Body of pancreas (tissue), 4 donors: ENCODE results near the gene ARSG. TPM values are rescaled to one million over a fixed set of nuclear protein-coding genes. Genes with fewer than 3 reads are reported as not detected.
A peak's percentile ranks its signal among the peaks of the same experiment; 100 is the strongest.
"Not testable (repeated sequence)": the region's sequence is repeated elsewhere in the genome, so short reads cannot be mapped to it uniquely, and the experiment has no call there.

Experiments
- ATAC-seq: fragments of 150-250 bp; one replicate; pipeline ENCODE4 v1.9.1; 2016
- DNase-seq, 4 donors: peaks; one replicate each; pipeline ENCODE4 v3.0.0-alpha.2; 2019
- H3K27ac ChIP-seq, 4 donors: fragments of 200-600 bp; sonication (generic); 1 replicate in 3 of 4; 2 replicates in 1 of 4; pipeline versions ENCODE4 v1.5.1 to v1.6.1; 2016 to 2019; ENCODE audit warnings: mild to moderate bottlenecking in 1 of 4, mixed read lengths in 1 of 4, moderate library complexity in 1 of 4
- H3K27me3 ChIP-seq, 2 donors: fragments of 200-600 bp; sonication (generic); one replicate each; pipeline ENCODE4 v1.6.0; 2016; ENCODE audit warnings: mild to moderate bottlenecking in 1 of 2
- H3K36me3 ChIP-seq, 2 donors: fragments of 200-600 bp; sonication (generic); replicated peaks in 1 of 2; 2 replicates each; pipeline ENCODE4 v1.5.1; 2016; ENCODE audit warnings: low read depth in 2 of 2; ENCODE audit not compliant: insufficient read depth in 1 of 2
- H3K4me1 ChIP-seq: fragments of 200-600 bp; sonication (generic); one replicate; pipeline ENCODE4 v1.6.0; 2016
- H3K4me3 ChIP-seq, 2 donors: fragments of 200-600 bp; sonication (generic); 1 replicate in 1 of 2; 2 replicates in 1 of 2; pipeline ENCODE4 v1.5.1; 2016 to 2019
- H3K9me3 ChIP-seq, 3 donors: fragments of 200-600 bp; sonication (generic); 1 replicate in 2 of 3; 2 replicates in 1 of 3; pipeline ENCODE4 v1.5.1; 2016
- CTCF ChIP-seq, 7 experiments: fragments of 450-650 bp in 4 of 7; fragments of 200-600 bp in 3 of 7; sonication (generic) in 3 of 7; IDR thresholded peaks; one replicate each; pipeline ENCODE4 v1.5.1; 2016 to 2019; ENCODE audit warnings: antibody characterized with exemption in 7 of 7
- POLR2A ChIP-seq, 3 donors: fragments of 450-650 bp; IDR thresholded peaks; one replicate each; pipeline ENCODE4 v1.6.1; 2016; ENCODE audit warnings: antibody characterized with exemption in 3 of 3, mild to moderate bottlenecking in 2 of 3
- WGBS, 2 donors: methylation state at CpG; one replicate each; pipeline ENCODE4 v1.1.5; 2017; 5-methylcytosine and 5-hydroxymethylcytosine counted together
- intact Hi-C: fragments of 100-400 bp; cut with DNase I; formaldehyde crosslinking; loops from one replicate; pipeline ENCODE4 v1.15.1; 2023
- total RNA-seq, 2 donors: library from RNA; depleted of rRNA; stranded (reverse); fragments of >200 nt; gene quantifications; one replicate each; pipeline ENCODE4 v1.1.0, GENCODE V29; 2016

ARSG gene
- total RNA-seq, 2 donors from 2014 or later, result 0.52 to 1.6 TPM

GRCh38 chr17:68306819-68307218 lies 15.5 kb downstream of the ARSG start:
- Histone ChIP-seq H3K36me3 (no peaks in the 10 kb centered on the region), H3K27me3 (no peaks in the 10 kb centered on the region), H3K9me3 (no peaks in the 10 kb centered on the region), H3K4me1 (peaks cover 6% of the 10 kb centered on the region), H3K4me3 (no peak overlapping the region), H3K27ac (no peak overlapping the region)
- intact Hi-C loops, result no loop called here
- ATAC-seq (no peak), DNase-seq (no peak)
- WGBS, 2 donors, result 69 to 74% methylated on average over 6 of the region's 6 CpGs
- TF ChIP-seq POLR2A (IDR thresholded peaks at IDR 0.05) (no peak), CTCF (IDR thresholded peaks at IDR 0.05) (no peak)

- Histone ChIP-seq H3K4me3 (no peak overlapping the region), H3K9me3 (no peaks in the 10 kb centered on the region), H3K4me1 (peaks cover 6% of the 10 kb centered on the region), H3K27ac (no peak overlapping the region), H3K27me3 (no peaks in the 10 kb centered on the region), H3K36me3 (no peaks in the 10 kb centered on the region)
- intact Hi-C loops, result no loop called here
- ATAC-seq (no peak), DNase-seq (no peak)
- 90 to 95% methylated on average over 8 of the region's 8 CpGs for WGBS, 2 donors
- no peak for TF ChIP-seq CTCF (IDR thresholded peaks at IDR 0.05)
- no peak for TF ChIP-seq POLR2A (IDR thresholded peaks at IDR 0.05)
Measured at GRCh38 chr17:68307443-68307842, 16.1 kb downstream of the ARSG start.

- H3K4me3 ChIP-seq, intact Hi-C loops, H3K36me3 ChIP-seq, H3K27me3 ChIP-seq, H3K27ac ChIP-seq, ATAC-seq, H3K9me3 ChIP-seq, DNase-seq, H3K4me1 ChIP-seq: not testable (repeated sequence)
- WGBS, 2 donors, result 74 to 81% methylated on average over 3 to 7 of the region's 7 CpGs
Measured at GRCh38 chr17:68308486-68308885, 17.2 kb downstream of the ARSG start.

- WGBS, 2 donors, result 95% methylated on average over 4 to 24 of the region's 28 CpGs
- H3K4me1 ChIP-seq, intact Hi-C loops, ATAC-seq, H3K27ac ChIP-seq, H3K36me3 ChIP-seq, DNase-seq, H3K4me3 ChIP-seq, H3K9me3 ChIP-seq, H3K27me3 ChIP-seq: not testable (repeated sequence)
Measured at GRCh38 chr17:68309066-68309670, 17.9 kb downstream of the ARSG start.

GRCh38 chr17:68310152-68310551 lies 18.9 kb downstream of the ARSG start:
- Histone ChIP-seq H3K9me3 (no peaks in the 10 kb centered on the region), H3K27ac (no peak overlapping the region), H3K27me3 (no peaks in the 10 kb centered on the region), H3K4me3 (no peak overlapping the region), H3K4me1 (peaks cover 2% of the 10 kb centered on the region), H3K36me3 (no peaks in the 10 kb centered on the region)
- TF ChIP-seq CTCF (IDR thresholded peaks at IDR 0.05) (no peak), POLR2A (IDR thresholded peaks at IDR 0.05) (no peak)
- ATAC-seq, result no peak
- no peak for DNase-seq
- 90 to 91% methylated on average over 8 of the region's 8 CpGs for WGBS, 2 donors
- intact Hi-C loops, result no loop called here

- no peak overlapping the region for H3K27ac ChIP-seq
- H3K36me3 ChIP-seq, result no peaks in the 10 kb centered on the region
- TF ChIP-seq CTCF (IDR thresholded peaks at IDR 0.05) (no peak), POLR2A (IDR thresholded peaks at IDR 0.05) (no peak)
- ATAC-seq (no peak), DNase-seq (peak in 2 of 4 donors; percentile 10 to 54)
- H3K4me3 ChIP-seq, result no peak overlapping the region
- intact Hi-C loops, result no loop called here
- peaks cover 14% of the 10 kb centered on the region for H3K4me1 ChIP-seq
- no peaks in the 10 kb centered on the region for H3K27me3 ChIP-seq
- H3K9me3 ChIP-seq, result no peaks in the 10 kb centered on the region
- 81 to 94% methylated on average over 8 of the region's 8 CpGs for WGBS, 2 donors
Measured at GRCh38 chr17:68314916-68315535, 23.7 kb downstream of the ARSG start.
